GM10266 (cell line): ENCODE results near the gene SLC22A23.

ENCODE experiments used
- DNase-seq: peaks from one replicate; pipeline ENCODE4 v3.0.0; 2012; ENCODE audit errors: extremely low spot score
- TF ChIP-seq, protein P1 (sequence below): IDR thresholded peaks from 2 replicates; pipeline ENCODE4 v1.5.1; 2012; ENCODE audit warnings: mild to moderate bottlenecking, low read depth; ENCODE audit not compliant: control insufficient read depth, insufficient read depth; ENCODE audit errors: missing control alignments

SLC22A23 gene

DNA sequence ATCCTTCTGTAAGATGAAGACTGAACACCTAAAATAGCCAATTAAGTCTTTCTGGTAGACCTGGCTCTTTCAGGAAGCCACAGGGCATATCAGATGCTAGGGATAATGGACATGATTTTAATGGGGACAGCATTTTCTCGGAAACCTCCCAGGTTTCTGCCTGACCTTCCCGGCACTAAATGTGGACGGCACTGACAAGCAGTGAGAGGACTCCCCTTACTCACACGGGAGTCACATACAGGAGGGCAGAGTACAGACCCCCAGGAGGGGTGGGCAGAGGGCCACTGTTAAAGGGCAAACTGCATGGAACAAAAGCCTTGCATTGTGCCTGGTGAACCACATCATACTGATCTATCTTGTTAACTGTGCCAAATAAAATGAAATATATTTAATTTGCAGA is 178.2 kb downstream of the SLC22A23 start:
- TF ChIP-seq, protein P1, sequence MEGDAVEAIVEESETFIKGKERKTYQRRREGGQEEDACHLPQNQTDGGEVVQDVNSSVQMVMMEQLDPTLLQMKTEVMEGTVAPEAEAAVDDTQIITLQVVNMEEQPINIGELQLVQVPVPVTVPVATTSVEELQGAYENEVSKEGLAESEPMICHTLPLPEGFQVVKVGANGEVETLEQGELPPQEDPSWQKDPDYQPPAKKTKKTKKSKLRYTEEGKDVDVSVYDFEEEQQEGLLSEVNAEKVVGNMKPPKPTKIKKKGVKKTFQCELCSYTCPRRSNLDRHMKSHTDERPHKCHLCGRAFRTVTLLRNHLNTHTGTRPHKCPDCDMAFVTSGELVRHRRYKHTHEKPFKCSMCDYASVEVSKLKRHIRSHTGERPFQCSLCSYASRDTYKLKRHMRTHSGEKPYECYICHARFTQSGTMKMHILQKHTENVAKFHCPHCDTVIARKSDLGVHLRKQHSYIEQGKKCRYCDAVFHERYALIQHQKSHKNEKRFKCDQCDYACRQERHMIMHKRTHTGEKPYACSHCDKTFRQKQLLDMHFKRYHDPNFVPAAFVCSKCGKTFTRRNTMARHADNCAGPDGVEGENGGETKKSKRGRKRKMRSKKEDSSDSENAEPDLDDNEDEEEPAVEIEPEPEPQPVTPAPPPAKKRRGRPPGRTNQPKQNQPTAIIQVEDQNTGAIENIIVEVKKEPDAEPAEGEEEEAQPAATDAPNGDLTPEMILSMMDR = no peak
- DNase-seq = no peak

DNA sequence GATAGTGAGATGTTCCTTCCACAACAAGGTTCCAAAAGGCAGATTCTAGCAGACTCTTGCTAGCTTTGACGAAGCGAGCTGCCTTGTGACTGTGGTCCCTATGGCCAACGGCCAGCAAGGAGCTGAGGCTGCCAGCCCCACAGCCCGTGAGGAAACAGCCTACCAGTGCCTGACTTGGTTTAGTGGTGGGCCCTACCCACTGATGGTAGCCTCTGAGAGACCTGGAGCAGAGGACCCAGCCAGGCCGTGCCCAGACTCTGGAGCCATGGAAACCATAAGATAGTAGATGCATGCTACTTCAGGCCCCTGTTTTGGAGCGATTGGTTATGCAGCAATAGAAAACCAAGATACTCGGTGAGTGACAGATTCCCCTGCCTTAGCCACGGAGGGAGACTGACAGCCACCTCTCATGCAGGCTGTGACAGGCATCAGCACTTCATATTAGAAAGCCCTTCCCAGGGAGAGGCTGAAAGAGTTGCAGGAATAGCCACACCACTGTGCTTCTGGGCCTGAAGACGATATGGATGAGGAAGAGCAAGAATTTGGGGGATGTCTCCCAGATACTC is 178.9 kb downstream of the SLC22A23 start:
- DNase-seq = no peak
- TF ChIP-seq, protein P1 = no peak

DNA sequence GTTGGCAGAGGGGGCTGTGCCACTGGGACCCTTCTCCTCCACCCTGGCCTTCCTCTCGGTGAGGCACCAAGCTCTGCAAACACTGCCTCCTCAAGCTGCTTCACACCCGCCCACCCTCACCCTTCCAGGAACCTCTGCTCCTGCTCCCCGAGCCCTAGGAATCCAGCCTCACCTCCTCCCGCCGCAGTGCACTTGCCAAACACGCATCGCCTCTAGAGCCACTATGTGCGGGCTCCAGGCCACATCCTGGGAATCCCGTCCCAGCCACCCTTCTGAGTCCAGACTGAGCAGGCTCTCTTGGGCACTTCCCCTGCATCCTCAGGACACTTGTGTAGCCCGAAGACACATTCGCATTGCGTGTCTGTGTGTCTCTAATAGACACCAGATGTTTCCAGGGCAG is 179.6 kb downstream of the SLC22A23 start:
- TF ChIP-seq, protein P1 = no peak
- DNase-seq = no peak

- no peak for DNase-seq
- TF ChIP-seq, protein P1 = no peak
Observed at GRCh38 chr6:3276174-3277167, 180.4 kb downstream of the SLC22A23 start.

DNA sequence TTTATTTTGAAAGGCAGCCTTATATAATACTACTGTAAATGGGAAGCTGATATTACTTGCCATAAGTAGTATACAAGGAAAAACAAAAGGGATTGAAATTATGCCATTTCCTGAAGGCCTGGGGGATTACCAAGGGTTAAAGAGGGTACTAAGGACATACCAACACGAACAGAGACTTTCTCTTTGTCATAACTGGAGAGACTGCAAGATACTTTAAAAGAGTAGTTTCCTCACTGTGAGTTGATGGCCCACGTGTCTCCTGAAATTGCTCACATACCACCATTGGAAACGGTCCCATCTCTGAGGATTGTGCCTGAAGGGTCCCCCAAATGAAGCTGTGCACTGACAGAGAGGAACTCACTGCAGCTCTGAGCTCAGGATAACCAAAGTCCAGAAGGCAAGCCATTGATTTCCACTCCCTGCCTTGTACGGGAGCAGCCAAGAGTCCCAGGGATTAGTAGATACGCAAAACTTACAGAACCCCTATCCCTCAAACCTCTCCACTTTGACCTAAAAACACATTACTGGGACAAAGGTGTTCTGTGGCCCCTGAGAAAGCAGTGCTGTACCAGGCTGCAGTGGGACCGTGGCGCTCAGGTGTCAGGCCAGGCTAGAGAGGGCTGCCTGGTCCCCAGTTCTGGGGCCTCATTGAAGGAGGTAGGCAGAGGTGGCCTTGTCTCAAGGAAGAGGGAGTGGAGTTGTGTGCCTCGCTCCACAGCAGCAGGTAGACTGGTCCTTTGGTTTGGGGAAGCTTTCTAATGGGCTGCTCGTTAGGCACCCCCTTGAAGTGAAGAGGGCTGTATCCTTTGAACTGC is 182.9 kb downstream of the SLC22A23 start:
- DNase-seq = no peak
- TF ChIP-seq, protein P1 = no peak

GRCh38 chr6:3272911-3273547 is 183.8 kb downstream of the SLC22A23 start:
- TF ChIP-seq, protein P1 = no peak
- no peak for DNase-seq
